ENCODE measurements around the gene HNRNPUL2.

The HNRNPUL2 gene

GRCh38 chr11:62726915-62727164 lies 417 bp downstream of the HNRNPUL2 start:
- ChIA-PET POLR2A (interaction anchor here (0.6 to 2.1 kb wide), 10 partner anchors 13 to 153 kb away, joined by 3 to 21 read pairs (median 6); partner anchors contain the start of genes C11orf98, CSKMT, EEF1G and POLR2G), CTCF (interaction anchor here (1.0 to 5.7 kb wide), 8 partner anchors 11 to 154 kb away, joined by 3 to 24 read pairs (median 5); partner anchors contain the start of genes SLC3A2, TAF6L, TMEM179B and ZBTB3)
- no peak for TF ChIP-seq CTCF (IDR thresholded peaks at IDR 0.05; ENCODE audit: control extremely low read depth, extremely low read depth, low read depth, missing control alignments)
- DNase-seq (ENCODE audit: extremely low spot score) = no peak

- TF ChIP-seq CTCF (IDR thresholded peaks at IDR 0.05; ENCODE audit: control extremely low read depth, extremely low read depth, low read depth, missing control alignments) = no peak
- ChIA-PET CTCF (interaction anchor here (1.0 to 5.7 kb wide), 4 partner anchors 15 to 115 kb away, joined by 3 to 24 read pairs (median 10); partner anchors contain the start of genes TAF6L and TMEM179B), POLR2A (interaction anchor here (1.2 to 2.1 kb wide), 7 partner anchors 13 to 152 kb away, joined by 3 to 21 read pairs (median 6); partner anchors contain the start of genes EEF1G, POLR2G, WDR74 and ZBTB3)
- DNase-seq (ENCODE audit: extremely low spot score) = no peak
Measured at GRCh38 chr11:62726156-62726914, 922 bp downstream of the HNRNPUL2 start.

GRCh38 chr11:62725646-62726045 lies 1.6 kb downstream of the HNRNPUL2 start:
- no peak for DNase-seq (ENCODE audit: extremely low spot score)
- TF ChIP-seq CTCF (IDR thresholded peaks at IDR 0.05; ENCODE audit: control extremely low read depth, extremely low read depth, low read depth, missing control alignments) = no peak
- ChIA-PET POLR2A (interaction anchor here (1.2 kb wide), 1 partner anchor 12 kb away, joined by 5 read pairs; no protein-coding TSS in a partner anchor), CTCF (interaction anchor here (2.5 to 5.7 kb wide), 2 partner anchors 44 to 61 kb away, joined by 16 to 24 read pairs; partner anchors contain the start of genes TAF6L and TMEM179B)

- ChIA-PET POLR2A (interaction anchor here (1.3 kb wide), 1 partner anchor 131 kb away, joined by 4 read pairs; no protein-coding TSS in a partner anchor), CTCF (interaction anchor here (1.4 to 2.4 kb wide), 3 partner anchors 11 to 30 kb away, joined by 3 to 10 read pairs (median 6); partner anchors contain the start of gene ZBTB3)
- no peak for DNase-seq (ENCODE audit: extremely low spot score)
- TF ChIP-seq CTCF (IDR thresholded peaks at IDR 0.05; ENCODE audit: control extremely low read depth, extremely low read depth, low read depth, missing control alignments) = no peak
Measured at GRCh38 chr11:62724171-62724570, 3.1 kb downstream of the HNRNPUL2 start.

- CTCF ChIA-PET = no interaction called here
- TF ChIP-seq CTCF (IDR thresholded peaks at IDR 0.05; ENCODE audit: control extremely low read depth, extremely low read depth, low read depth, missing control alignments) = no peak
- DNase-seq (ENCODE audit: extremely low spot score) = no peak
- POLR2A ChIA-PET = no interaction called here
Measured at GRCh38 chr11:62721994-62722393, 5.3 kb downstream of the HNRNPUL2 start.

- no peak for DNase-seq (ENCODE audit: extremely low spot score)
- POLR2A ChIA-PET = interaction anchor here (0.9 kb wide), 1 partner anchor 55 kb away, joined by 3 read pairs; the partner anchor contains the start of genes C11orf98 and CSKMT
- TF ChIP-seq CTCF (IDR thresholded peaks at IDR 0.05; ENCODE audit: control extremely low read depth, extremely low read depth, low read depth, missing control alignments) = no peak
- CTCF ChIA-PET = interaction anchor here (1.1 kb wide), 1 partner anchor 39 kb away, joined by 3 read pairs; no protein-coding TSS in a partner anchor
Measured at GRCh38 chr11:62719302-62719978, 7.8 kb downstream of the HNRNPUL2 start.
